GM23338 (cell line): ENCODE results near the gene DIP2C.

Experiments
- CTCF ChIP-seq, 2 experiments: fragments of 200-600 bp in 1 of 2; sonication (generic) in 1 of 2; conservative IDR thresholded peaks; 2 replicates each; pipeline versions ENCODE4 v1.5.1 to v1.6.1; 2016 to 2017; ENCODE audit warnings: antibody characterized with exemption in 2 of 2, low read depth in 2 of 2, mild to moderate bottlenecking in 2 of 2, moderate library complexity in 1 of 2
- EZH2 ChIP-seq: fragments of 200-600 bp; sonication (generic); IDR thresholded peaks from one replicate; pipeline ENCODE4 v1.8.0; 2017; ENCODE audit warnings: antibody characterized with exemption, mild to moderate bottlenecking, low read depth; ENCODE audit not compliant: unreplicated experiment
- EZH2phosphoT487 ChIP-seq: fragments of 200-600 bp; sonication (generic); IDR thresholded peaks from one replicate; pipeline ENCODE4 v1.8.1; 2018; ENCODE audit warnings: antibody characterized with exemption; ENCODE audit not compliant: unreplicated experiment
- POLR2AphosphoS5 ChIP-seq: IDR thresholded peaks from 2 replicates; pipeline ENCODE4 v1.6.1; 2016; ENCODE audit warnings: antibody characterized with exemption, low read depth

DNA sequence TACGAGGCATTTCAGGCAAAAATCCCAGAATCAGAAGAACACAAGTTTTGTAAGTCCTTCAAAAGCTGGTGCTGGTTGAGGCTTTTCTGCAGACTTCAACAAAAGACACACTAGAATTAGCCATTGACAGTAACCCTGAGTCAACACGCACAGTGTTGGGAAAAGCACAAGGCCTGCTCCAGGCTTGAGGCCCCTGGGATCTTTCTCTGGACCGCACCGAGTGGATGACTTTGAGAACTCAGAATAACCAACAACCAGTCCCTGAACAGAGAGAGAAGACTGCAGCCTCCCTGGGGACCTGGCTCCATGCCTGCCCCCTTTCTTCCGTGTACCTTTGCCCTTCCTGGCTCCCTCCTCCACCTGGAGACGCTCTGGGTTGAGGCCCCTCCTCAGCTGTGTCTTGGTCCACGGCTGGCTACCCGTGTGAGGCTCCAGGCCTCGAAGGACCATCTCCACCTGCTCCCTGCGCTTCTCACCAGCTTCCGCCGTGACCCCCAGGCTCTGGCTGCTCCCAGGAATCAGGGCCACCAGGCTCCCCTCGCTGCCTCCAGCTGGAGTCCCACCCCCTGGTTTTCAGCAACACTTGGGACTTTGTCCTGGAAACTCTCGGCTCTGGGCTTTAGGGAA is 28.4 kb downstream of the DIP2C start:
- TF ChIP-seq EZH2 (no peak), EZH2phosphoT487 (no peak), POLR2AphosphoS5 (no peak), CTCF (conservative IDR thresholded peaks at IDR 0.05; ENCODE audit: low read depth in 2 of 2) (no peak)
